NCI-H1417 (cell line): ENCODE data around the gene BRD4.
"Not testable (repeated sequence)": the region's sequence is repeated elsewhere in the genome, so short reads cannot be mapped to it uniquely, and the experiment has no call there.

Experiments
- DNase-seq, 3 experiments: peaks; one replicate each; lab custom pipeline; 2025; lab: John Stamatoyannopoulos, UW

Gene BRD4

DNA sequence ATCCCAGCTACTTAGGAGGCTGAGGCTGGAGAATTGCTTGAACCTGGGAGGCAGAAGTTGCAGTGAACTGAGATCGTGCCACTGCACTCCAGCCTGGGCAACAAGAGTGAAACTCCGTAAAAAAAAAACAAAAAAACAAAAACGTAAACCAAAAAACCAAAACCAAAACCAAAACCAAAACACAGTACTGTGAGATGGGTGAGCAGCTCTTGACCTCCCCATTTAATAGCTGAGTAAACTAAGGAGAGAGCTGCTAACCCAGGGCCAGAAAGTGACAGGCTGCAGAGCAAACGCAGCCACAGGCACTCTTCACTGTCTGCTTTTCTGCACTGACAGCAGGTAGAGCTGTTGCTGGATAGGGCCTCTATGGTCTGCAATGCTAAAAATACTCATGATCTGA, 27.7 kb upstream of the BRD4 start:
- not testable (repeated sequence) for DNase-seq

DNA sequence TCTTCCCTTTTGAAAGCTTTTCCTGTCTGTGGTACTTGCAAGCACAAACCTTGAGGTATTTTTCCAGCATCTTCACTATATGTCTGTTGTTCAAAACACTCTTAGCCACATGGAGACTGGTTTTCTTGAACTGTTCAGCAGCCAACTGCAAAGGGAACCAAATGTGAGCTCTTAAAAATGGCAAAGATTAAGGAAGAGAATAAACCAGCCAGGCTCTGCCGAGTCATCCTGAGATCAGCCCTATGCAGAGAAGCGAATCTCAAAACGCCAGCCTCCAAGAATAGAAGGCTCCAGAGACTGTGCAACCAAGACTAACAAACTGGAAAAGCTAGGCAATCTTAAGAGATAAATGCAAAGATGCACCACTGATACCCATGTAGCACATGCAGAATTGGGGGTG, 26.6 kb upstream of the BRD4 start:
- no peak for DNase-seq

DNA sequence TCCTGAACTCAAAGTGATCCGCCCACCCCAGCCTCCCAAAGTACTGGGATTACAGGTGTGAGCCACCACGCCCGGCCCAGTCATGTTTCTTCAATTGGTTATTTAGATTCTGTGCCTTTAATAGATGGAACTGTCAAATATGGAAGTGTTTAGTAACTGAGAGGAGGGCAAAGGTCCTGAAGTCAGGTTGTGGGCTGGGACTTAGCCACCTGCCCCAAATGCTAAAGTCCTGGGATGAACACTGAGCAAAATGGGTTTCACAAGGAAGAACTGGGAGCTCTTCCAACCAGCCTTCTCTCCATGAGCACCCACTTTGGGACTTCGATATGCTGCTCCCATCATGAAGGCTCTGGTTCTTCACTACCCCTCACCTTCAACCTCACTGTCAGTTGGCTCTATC, 25.6 kb upstream of the BRD4 start:
- DNase-seq, result no peak

DNA sequence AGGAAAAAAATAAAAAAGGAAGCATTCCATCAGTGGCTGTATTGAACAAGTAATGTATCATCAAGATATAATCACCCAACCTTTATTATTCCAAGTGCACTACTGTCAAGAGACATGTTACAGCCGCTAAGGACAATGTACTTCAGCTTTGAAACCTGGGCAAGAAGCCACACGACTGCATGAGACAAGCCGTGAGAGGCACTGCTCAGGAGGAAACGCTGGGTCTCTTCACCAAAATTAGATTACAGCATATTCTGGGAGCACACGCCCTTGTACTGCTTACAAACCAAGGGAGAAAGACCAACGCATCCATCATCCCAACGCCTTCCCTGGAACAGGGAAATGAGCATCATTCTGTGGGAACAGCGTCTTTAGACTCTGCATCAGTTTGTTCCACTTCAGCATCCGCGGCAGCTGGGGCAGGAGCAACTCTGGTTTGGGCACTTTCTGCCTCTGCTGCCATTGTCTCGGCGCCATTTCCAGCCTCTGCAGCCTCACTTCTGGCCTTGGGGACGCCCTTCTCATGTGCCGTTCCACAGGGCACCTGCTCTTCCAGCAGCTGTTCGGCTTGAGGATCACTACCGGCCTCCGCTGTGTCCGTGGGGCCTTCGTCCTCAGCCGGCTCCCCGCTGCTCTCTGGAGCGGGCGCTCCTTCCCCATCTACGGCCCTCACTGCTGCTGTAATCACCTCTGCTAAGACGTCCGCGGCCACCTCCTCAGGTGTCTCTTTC, 22.4 kb upstream of the BRD4 start:
- no peak for DNase-seq

DNA sequence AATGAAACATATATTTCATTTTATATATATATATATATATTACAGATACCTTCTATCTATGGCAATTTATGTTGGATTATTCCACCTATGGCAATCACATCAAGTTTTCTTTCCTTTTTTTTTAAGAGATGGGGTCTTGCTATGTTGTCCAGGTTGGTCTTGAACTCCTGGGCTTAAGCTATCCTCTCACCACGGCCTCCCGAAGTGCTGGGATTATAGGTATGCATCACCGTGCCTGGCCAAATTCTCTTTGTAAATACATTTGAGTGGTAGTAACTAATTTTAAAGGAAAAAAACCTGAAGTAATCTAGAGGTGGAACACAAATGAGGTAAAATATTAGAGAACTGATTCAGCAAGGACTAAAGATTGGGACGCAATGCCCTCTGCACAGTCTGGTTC, 21.6 kb upstream of the BRD4 start:
- no peak for DNase-seq

DNA sequence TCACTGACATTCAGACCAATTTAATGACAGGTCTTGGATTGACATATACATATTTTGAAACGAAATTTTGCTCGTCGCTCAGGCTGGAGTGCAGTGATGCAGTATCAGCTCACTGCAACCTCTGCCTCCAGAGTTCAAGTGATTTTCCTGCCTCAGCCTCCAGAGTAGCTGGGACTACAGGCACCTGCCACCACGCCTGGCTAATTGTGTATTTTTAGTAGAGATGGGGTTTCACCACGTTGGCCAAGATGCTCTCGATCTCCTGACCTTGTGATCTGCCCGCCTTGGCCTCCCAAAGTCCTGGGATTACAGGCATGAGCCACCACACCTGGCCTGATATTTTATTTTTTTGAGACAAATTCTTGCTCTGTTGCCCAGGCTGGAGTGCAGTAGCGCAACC, 20.2 kb upstream of the BRD4 start:
- not testable (repeated sequence) for DNase-seq

DNA sequence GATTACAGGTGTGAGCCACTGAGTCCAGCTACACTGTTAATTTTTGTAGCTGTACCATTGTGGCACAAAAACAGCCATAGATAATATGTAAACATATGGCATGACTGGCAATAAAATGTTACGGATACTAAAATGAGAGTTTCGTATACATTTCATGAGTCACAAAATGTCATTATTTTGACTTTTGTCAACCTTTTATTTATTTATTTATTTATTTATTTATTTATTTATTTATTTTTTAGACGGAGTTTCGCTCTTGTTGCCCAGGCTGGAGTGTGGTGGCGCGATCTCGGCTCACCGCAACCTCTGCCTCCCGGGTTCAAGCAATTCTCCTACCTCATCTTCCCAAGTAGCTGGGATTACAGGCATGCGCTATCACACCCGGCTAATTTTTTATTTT, 9.0 kb upstream of the BRD4 start:
- DNase-seq, result not testable (repeated sequence)

DNA sequence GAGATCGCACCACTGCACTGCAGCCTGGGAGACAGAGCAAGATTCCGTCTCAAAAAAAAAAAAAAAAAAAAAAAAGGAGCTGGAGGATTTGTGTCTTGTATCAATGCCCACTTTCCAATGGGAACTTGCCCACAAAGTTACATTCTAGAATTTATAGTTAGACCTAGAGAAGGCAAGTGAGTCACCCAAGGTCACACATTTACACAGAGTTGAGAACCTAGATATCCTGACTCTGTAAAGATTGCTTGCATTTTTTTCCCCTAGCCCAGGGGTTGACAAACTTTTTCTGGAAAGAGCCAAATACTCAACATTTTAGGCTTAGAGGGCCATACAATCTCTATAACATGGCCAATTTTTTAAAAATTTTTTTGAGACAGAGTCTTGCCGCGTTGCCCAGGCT, 7.7 kb upstream of the BRD4 start:
- DNase-seq, result no peak

DNA sequence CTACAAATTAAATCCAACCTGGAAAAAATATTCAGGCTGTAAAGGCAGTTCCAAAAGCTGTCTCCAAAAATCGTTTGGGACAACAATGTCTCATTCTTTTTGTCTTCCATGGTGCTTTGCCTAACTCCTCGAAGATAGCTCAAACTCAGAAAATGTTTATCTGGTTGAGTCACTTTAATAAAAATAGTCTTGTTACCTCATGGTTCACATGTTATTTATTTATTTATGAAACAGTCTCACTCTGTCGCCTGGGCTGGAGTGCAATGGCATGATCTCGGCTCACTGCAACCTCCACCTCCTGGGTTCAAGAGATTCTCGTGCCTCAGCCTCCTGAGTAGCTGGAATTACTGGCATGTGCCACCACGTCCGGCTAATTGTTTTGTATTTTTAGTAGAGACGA, 4.9 kb upstream of the BRD4 start:
- DNase-seq, result no peak

DNA sequence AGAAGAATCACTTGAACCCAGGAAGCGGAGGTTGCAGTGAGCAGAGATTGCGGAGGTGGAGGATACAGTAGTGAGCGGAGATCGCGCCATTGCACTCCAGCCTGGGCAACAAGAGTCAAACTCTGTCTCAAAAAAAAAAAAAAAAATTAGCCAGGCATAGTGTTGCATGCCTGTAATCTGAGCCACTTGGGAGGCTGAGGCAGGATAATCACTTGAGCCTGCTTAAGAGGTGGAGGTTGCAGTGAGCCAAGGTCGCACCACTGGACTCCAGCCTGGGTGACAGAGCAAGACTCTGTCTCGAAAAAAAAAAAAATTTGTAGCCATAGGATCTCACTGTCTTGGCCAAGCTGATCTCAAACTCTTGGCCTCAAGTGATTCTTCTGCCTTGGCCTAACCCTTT, 3.7 kb upstream of the BRD4 start:
- not testable (repeated sequence) for DNase-seq

DNA sequence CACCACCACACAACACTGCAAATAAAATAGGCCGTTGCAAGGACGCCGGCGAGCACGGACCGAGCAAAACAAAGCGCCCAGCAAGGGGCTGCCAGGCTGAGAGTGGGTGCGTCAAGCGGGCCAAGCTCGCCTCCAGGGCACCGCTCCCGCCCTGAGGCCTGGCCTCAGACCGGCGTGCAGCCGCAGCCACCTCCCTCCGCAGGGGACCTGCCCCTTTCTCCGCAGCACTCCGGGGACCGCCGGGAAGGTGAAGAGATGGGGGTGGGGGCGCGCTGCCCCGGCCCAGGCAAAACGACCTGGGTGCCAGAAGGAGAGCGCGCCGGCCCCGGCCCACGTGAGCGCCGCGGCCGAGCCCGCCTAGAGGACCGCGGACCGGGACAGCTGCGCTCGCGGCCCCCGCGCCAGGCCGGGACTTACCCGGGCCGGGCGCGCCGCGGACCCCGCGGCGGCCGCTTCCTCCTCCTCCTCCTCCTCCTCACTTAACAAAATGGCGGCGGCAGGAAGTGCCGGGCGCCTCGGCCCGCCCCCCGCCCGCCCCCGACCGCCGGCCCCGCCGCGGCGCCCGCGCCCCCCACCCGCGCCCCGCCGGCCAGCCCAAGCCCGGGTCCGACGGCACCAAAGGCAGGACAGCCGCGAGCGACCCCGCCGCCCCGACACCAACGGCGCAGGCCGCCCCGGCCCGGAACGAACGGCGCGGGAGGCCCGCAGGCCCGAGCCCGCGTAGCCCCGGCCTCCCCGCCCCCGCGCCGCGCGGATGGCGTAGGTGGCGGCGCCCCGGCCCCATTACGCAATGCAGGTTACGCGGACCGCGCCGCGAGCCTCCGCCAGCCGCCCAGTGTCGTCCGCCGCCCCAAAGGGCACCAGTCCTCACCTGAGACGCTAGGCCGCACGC, 674 bp downstream of the BRD4 start:
- peak in 2 of 3 experiments; percentile 61 to 66 for DNase-seq

DNA sequence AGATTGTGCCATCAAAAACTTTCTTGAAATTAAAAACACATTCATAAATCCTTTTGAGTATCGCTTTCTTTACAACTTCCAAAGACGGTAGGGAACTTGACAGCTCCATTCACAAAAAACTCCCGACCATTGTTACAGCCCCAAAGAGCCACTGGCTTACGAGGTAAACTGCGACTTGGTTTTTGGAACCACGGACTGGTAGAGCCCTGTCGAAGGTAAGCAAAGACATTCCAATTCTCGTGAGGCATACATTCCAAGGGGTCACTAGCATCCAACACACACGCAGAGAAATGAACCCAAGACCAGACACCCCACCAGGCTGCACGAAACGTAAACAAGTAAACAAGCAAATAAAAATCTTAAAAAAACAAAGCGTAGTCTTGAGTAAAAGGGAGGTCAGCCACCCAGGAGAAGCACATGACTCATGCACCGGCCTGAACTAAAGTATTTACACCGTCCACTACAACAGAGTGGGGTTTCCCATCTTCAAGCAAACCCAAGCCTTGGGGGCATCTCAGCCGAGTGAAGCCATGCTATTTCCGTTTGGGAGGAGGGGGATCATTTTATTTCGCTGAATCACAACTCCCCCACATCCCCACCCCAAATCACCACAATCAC, 1.4 kb downstream of the BRD4 start:
- DNase-seq, result peak in 1 of 3 experiments; percentile 63

DNA sequence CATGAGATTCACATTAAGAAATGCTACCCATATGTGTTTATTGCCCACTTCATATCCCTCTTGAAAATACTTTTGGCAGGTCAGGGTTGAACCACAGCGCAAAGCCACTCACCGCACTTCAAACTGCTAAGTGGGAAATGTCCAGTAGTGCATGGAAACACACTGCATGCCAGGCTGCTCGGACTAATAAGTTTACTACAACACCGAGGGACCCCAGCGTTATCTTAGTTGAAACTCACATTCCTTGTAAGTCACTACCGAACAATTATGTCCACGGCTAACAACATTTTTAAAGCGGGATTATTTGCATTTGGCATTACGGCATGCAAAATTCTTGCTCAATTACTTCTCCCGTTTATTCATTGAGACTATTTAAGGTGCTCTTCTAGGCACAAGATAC, 4.0 kb downstream of the BRD4 start:
- no peak for DNase-seq

DNA sequence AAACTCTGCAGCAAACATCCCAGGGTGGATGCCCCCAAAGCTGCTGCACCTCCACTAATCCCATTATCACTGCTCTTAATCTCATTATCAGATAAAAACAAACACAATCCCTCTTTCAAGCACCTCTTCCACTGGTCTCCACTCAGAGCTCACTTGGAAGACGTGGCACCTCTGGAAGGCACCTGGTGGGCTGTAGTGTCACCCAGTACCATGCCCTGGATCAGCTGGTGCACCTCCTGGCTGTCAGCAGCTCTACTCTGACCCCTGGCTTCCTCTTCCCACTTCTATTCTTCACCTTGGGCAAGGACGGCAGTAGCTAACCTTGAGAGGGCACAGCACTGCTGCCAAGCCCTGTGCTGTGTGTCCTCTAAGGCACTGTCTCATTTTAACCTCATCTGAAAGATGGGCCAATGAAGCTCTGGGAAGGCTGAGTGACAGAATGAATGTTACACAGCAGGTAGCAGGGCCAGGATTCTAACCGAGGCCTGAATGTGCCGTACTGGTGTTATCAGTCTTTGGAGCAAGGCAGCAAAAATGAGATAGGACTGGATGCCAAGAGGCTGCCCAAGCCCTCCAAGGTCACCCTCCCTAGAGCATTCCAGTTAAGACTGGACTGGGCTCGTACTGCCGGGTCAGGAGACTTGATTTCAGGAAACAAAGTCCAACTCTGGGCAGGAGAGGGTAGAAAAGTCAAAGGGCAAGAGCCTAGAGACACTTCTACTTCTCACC, 7.4 kb downstream of the BRD4 start:
- DNase-seq, result no peak

DNA sequence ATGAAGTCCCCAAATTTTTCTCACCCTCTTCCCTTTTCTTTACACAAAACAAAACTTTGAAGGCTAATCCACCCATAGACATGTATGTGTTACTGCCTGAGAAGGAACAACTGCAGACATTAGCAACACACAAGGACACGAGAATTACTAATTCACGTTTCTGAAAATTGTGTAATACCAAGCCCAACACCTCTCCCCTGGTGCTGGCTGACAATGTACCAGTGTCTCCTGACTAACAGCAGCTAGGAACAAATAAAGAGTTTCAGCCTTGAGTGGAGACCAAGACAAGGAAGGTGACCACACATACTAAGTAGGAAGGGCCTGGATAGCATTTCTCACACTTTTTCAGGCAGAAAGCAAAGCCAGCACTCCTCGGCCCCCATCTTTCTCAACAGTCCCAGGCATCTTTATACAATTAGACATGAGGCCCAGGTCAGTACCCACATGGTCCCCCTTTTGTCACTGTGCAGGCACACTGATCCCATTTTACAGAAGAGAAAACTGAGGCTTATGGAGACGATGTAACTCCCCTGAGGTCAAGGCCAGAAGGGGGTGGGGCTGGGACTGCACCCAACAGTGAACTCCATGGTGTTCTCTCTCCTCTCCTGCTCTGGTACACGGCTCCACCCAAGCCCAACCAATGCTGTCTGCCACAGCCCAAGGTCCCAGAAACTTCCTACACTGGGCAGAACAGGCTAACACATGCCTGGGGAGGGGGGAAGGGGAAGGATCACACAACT, 8.7 kb downstream of the BRD4 start:
- DNase-seq, result no peak

DNA sequence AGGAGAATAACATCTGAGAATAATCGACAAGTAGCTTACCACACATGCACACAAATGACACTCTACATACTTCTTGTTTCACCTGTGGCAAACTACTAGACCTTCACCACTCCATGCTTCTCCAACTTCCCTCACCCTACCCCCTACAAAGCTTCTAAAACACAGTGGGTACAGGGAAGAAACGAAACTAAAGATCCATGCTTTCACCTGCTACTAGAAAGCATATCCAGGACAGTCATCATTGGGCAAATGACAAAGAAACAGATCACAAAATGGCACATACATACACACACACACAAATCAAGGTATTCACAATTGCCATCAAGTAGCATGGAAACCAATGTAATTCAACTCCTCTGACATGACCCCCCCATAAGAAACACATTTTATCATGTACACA, 10.6 kb downstream of the BRD4 start:
- DNase-seq, result no peak

DNA sequence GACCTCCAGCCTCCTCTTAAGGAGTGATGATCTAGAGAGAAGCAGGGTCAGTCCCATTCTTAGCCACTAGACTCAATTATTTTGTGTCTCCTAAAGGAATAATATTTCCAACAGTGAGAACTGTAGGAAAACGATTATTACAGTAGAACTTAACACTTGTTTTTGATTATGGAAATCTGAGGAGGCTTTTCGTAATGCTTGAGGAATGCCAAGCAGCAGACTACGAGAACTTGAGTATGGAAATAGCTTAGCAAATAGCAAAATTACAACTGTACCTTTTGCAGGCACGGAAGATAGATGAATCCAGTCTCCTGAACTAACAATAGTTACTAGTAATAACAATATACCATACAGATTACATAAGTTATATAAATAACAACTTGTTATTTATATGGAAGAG, 12.2 kb downstream of the BRD4 start:
- DNase-seq, result no peak

DNA sequence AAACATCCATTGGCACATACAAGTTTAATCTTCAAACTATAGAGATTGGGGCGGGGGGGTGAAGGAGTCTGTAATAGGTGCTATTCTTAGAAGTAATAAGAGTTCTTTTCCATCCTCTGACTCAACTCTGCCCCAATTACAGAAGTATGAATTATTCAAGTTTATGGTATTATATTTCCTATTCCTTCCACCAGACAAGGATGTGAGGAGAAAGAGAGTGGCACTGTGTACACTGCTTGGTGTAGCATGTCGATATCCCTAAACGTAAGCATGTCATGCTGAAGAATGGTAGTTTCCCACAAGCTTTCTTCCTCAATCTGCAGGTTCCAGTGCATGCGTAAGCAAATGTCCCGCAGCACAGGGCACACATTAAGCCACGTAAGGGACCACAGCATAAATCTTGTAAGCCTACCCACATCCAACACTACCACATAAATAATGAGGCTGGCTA, 14.1 kb downstream of the BRD4 start:
- DNase-seq, result no peak

DNA sequence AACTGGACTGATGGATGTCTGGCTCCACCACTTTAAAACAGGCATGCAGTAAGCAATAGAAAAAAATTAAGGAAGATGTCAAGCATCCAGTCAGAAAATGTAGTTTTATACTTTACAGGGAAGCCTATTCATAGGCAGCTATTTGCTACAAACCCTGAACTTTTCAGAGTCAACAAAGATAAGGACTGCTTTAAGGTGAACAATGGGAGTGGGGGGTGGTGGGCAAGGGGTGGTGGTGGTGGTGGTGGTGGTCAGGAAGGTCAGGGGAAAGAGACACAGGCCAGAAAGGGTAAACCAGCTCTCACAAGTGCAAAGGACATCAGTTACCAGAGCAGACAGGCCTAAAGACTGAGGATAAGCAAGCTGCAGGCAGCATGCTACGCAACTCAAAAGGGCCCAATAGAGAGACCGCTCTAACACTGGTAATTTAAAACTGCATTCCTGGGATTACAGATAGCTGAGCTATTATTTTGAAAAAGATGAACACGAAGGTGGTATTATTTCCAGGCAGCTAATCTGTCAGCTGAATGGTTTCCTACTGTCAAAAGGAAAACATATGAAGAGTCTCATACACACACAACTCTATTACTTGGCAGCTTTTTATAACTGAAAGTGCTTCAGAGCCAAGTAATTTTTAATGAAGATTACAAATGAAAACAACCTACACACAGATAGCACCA, 14.8 kb downstream of the BRD4 start:
- no peak for DNase-seq

DNA sequence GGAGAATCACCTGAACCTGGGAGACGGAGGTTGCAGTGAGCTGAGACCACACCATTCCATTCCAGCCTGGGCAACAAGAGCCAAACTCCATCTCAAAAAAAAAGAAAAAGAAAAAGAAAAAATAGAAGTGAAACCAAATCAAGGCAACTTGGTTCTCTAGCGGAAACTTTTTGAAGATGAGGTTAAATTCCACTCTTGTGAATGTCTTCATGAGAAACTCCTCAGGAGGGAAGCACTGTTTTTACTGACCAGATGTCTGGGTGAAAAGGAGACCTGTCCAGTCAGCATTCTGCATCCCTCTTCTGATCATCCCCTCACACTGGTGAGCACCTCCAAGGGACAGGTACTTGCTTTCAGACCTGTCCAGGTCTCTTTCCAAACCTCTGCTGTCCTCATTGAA, 15.8 kb downstream of the BRD4 start:
- no peak for DNase-seq

DNA sequence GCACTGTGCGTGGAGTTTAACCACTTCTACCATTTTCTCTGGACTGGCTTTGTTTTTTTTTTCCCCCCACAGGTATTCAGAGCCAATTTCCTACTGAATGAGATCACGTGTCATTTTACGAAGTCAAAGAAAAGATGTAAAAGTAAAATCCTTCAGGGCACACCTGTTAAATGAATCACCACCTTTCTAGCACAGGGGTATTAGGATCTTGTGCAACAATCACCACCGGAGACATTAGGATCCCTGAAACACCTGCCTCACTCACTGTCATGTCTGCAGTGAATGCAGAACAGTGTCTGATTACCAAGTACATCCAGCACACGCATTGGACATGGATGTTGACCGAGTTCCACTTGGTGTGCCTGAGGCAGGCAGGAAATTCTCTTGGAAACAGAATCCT, 17.2 kb downstream of the BRD4 start:
- DNase-seq, result peak; percentile 3 to 57 (median 16)
